Fibroblast of pulmonary artery (primary cell): Measurements from ENCODE around the gene FBXO10.
A peak's percentile ranks its signal among the peaks of the same experiment; 100 is the strongest.

Source experiments
- DNase-seq: peaks from one replicate; pipeline ENCODE4 v3.0.0-alpha.2; 2010; ENCODE audit warnings: low read depth
- H3K4me3 ChIP-seq: replicated peaks from 2 replicates; pipeline ENCODE4 v1.5.1; 2011; ENCODE audit warnings: low read depth, mild to moderate bottlenecking, control low read depth, low read length, moderate library complexity
- TF ChIP-seq, protein P1 (sequence below): IDR thresholded peaks from 2 replicates; pipeline ENCODE4 v1.5.1; 2011; ENCODE audit warnings: mild to moderate bottlenecking, control low read depth, low read length, inconsistent platforms; ENCODE audit errors: missing control alignments

Gene FBXO10

DNA sequence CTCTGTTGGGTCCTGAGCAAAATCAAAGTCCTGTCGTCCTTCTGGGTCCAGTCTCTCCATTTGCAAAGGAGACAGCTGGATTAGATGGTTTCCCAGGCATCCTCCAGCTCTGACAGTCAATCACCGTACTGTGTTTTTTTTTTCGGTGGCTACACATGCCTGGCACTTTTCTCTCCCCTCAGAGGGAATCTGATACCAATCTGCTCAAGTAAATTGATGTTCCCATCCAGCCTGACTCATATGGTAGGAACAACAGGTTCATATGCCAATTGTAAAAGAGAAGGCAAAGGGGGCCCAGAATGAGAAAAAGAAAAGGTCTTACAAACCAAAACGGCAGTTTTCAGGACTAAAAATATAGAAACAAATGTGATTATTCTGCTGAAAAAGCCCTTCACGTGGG is 1.2 kb downstream of the FBXO10 start:
- peak overlapping the region; percentile 82 for H3K4me3 ChIP-seq
- TF ChIP-seq, protein P1, sequence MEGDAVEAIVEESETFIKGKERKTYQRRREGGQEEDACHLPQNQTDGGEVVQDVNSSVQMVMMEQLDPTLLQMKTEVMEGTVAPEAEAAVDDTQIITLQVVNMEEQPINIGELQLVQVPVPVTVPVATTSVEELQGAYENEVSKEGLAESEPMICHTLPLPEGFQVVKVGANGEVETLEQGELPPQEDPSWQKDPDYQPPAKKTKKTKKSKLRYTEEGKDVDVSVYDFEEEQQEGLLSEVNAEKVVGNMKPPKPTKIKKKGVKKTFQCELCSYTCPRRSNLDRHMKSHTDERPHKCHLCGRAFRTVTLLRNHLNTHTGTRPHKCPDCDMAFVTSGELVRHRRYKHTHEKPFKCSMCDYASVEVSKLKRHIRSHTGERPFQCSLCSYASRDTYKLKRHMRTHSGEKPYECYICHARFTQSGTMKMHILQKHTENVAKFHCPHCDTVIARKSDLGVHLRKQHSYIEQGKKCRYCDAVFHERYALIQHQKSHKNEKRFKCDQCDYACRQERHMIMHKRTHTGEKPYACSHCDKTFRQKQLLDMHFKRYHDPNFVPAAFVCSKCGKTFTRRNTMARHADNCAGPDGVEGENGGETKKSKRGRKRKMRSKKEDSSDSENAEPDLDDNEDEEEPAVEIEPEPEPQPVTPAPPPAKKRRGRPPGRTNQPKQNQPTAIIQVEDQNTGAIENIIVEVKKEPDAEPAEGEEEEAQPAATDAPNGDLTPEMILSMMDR: no peak
- DNase-seq: no peak

DNA sequence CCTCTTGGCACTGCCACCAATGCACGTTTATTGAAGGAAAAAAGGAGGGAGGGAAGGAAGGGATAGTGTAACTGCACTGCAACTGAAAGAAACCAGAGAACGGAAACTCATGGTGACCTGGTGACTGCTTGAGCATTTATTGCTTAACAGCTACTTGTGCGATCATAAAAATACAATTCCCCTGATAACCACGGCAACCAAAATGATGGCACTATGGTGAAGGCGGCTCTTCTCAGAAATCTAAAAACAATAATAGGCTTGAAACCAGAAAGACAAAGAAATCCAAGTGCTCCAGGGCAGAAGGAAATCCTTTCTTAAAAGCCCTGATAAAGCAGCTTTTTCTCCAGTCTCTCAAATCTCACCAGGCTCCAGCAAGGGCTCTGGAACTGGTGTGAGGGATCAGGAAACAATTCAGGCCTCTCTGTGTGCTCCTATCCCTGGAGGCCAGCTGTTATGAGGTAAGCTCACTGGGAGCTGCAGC is 1.9 kb downstream of the FBXO10 start:
- H3K4me3 ChIP-seq: peak overlapping the region; percentile 82
- TF ChIP-seq, protein P1: no peak
- DNase-seq: peak; percentile 77

DNA sequence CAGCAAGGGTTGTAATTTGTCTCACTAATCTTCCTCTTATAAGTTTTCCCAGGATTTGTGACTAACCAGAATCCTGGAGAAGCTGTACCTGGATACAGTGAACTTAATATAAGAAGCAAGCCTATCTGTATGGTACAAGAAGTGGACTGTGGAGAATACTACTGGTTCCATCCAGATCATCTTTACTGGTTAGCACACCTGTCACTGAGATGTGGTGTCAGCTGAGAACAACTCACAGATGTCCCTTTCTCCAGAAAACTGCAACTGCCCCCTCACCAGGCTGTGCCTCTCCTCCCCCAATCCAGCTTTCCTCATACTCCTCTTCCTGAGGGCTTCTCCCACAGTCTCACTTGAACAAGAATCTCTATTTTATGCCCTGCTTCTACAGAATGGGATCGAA is 4.9 kb downstream of the FBXO10 start:
- H3K4me3 ChIP-seq: no peak overlapping the region
- no peak for DNase-seq
- TF ChIP-seq, protein P1: no peak

DNA sequence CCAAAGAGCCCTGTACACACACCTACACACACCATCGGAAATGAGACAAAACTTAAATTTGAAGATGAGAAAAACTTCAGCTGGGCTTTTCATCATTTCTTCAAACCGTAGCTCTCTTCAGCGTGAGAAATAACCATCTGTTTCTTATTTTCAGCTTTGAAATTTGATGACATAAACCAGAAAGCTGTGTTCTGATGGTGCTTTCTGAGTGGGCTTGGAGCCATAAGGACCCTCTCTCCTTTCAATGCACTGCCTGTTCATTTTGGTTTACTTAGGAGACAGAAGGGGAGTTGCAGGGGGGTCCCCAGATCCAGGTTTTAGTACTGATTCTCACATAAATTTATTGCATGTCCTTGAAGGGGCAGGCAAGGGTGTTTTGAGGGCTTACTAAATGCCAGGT is 9.5 kb downstream of the FBXO10 start:
- no peak for DNase-seq
- TF ChIP-seq, protein P1: no peak
- H3K4me3 ChIP-seq: no peak overlapping the region

DNA sequence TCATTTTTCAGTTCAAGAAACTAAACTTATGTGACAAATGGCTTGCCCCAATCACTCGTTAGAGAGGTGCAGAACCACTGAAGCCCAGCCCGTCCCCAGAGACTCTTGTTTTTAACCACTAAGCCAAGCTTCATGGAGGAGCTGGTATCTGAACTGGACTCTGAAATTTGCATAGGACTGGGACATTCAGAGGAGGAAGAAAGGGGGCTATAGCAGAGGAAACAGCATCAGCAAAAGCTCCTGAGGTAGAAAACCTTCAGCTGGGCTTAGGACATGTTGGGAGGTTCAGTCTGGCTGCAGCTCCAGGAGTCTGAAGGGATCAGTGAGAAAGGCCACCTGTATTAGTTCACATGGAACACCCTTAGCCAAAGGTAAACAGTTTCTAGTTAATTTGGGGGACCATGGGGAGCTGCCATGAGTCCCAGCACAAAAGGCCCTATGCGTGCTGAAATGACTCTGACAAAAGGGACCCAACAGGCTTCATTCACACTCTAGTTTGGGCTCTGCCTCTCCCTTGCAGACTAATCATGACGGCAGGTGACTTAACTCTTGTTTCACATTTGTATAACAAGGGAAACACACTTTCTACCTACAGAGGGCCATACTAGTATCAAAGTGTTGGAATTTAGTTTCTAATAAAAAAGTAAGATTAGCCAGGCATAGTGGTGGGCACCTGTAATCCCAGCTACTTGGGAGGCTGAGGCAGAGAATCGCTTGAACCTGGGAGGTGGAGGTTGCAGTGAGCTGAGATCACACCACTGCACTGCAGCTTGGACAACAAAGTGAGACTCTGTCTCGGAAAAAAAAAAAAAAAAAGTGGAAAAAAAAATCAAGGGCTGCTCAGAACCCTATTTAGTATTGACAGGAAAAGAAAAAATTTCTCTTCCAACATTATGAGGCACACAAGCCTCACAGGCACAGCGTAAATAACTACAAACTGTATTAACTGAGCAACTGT is 10.2 kb downstream of the FBXO10 start:
- no peak overlapping the region for H3K4me3 ChIP-seq
- TF ChIP-seq, protein P1: no peak
- no peak for DNase-seq

DNA sequence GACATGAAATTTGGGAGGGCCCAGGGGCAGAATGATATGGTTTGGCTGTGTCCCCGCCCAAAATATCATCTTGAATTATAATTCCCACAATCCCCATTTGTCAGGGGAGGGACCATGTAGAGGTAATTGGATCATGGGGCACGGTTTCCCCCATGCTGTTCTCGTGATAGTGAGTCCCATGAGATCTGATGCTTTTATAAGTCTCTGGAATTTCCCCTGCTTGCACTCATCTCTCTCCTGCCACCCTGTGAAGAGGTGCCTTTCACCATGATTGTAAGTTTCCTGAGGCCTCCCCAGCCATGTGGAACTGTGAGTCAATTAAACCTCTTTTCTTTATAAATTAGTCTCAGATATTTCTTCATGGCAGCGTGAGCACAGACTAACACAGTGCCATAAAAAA is 11.3 kb downstream of the FBXO10 start:
- no peak overlapping the region for H3K4me3 ChIP-seq
- TF ChIP-seq, protein P1: no peak
- no peak for DNase-seq
